ENCODE results near the gene NRG3.

GRCh38 chr10:82882722-82883121, 1007.7 kb downstream of the NRG3 start:
- TF ChIP-seq CTCF (IDR thresholded peaks at IDR 0.05; ENCODE audit: control extremely low read depth in 1 of 3, insufficient read depth in 1 of 3, low read depth in 1 of 3, low read length in 3 of 3) (no peak), EP300 (IDR thresholded peaks at IDR 0.05; ENCODE audit: borderline replicate concordance in 1 of 2, low read depth in 2 of 2, low read length in 2 of 2) (no peak), ATF3 (IDR thresholded peaks at IDR 0.05; ENCODE audit: insufficient read depth, low read depth, low read length) (no peak)
